GM12878 (cell line): ENCODE data around the gene C16orf74. TPM values are rescaled to one million over a fixed set of nuclear protein-coding genes. Genes with fewer than 3 reads are reported as not detected.

Experiments used
- ATAC-seq: fragments of 200-7000 bp; cut with Tn5 transposase; 3 replicates; pipeline ENCODE4 v1.9.1; 2020; ENCODE audit warnings: mild to moderate bottlenecking, moderate library complexity
- BruUV-seq: library from RNA; stranded (reverse); fragments of 400-500 nt; replicated peaks from 2 replicates; lab custom pipeline; 2021; lab: Mats Ljungman, UMichigan
- CTCF ChIA-PET: fragments of 300-600 bp; sonication (Branson Sonifier 250); formaldehyde crosslinking; extraction: SDS; loops from one replicate; lab custom pipeline; 2021; ENCODE audit warnings: inconsistent platforms; lab: Yijun Ruan, JAX
- POLR2A ChIA-PET: fragments of 350-600 bp; formaldehyde crosslinking; extraction: SDS; loops from one replicate; lab custom pipeline; 2021; ENCODE audit warnings: inconsistent platforms; lab: Charles Lee
- RAD21 ChIA-PET: fragments of 300-600 bp; sonication (Branson Sonifier 250); formaldehyde crosslinking; loops from one replicate; lab custom pipeline; 2023; ENCODE audit warnings: antibody characterized with exemption; ENCODE audit not compliant: unreplicated experiment; lab: Charles Lee
- SMC1A ChIA-PET: fragments of 300-600 bp; sonication (Branson Sonifier 250); formaldehyde crosslinking; loops from one replicate; lab custom pipeline; 2023; ENCODE audit not compliant: unreplicated experiment, uncharacterized antibody; lab: Charles Lee
- DNase-seq: peaks from one replicate; pipeline ENCODE4 v3.0.0-alpha.2; 2011; ENCODE audit warnings: low read depth, low spot score
- FAIRE-seq: peaks from 3 replicates; lab custom pipeline; 2011; peaks lifted over from hg19 to GRCh38; lab: Jason Lieb, UNC
- H2AFZ ChIP-seq: 2 replicates; pipeline ENCODE4 v1.6.0; 2011; ENCODE audit warnings: low read depth, low read length, control low read depth; ENCODE audit not compliant: control insufficient read depth
- H3K27ac ChIP-seq: 2 replicates; pipeline ENCODE4 v1.5.1; 2011; ENCODE audit warnings: control low read depth; ENCODE audit not compliant: control insufficient read depth, insufficient read depth
- H3K27me3 ChIP-seq, 2 experiments: replicated peaks in 1 of 2; 2 replicates each; pipeline versions ENCODE4 v1.6.0 to v1.6.1; 2011; ENCODE audit warnings: low read length in 1 of 2; ENCODE audit not compliant: control insufficient read depth in 2 of 2, insufficient read depth in 2 of 2
- H3K36me3 ChIP-seq, 2 experiments: 2 replicates each; pipeline ENCODE4 v1.5.1; 2011; ENCODE audit warnings: low read length in 1 of 2; ENCODE audit not compliant: control insufficient read depth in 2 of 2, insufficient read depth in 2 of 2
- H3K4me1 ChIP-seq: 2 replicates; pipeline ENCODE4 v1.6.1; 2011; ENCODE audit warnings: mild to moderate bottlenecking, low read length, moderate library complexity, mixed read lengths; ENCODE audit not compliant: control insufficient read depth, insufficient read depth
- H3K4me2 ChIP-seq: 2 replicates; pipeline ENCODE4 v1.6.0; 2011; ENCODE audit warnings: control low read depth; ENCODE audit not compliant: control insufficient read depth, insufficient read depth
- H3K4me3 ChIP-seq: fragments of 200-600 bp; sonication (generic); 2 replicates; pipeline ENCODE4 v1.5.1; 2016
- H3K79me2 ChIP-seq: 2 replicates; pipeline ENCODE4 v1.6.0; 2011; ENCODE audit warnings: low read length; ENCODE audit not compliant: control insufficient read depth, insufficient read depth
- H3K9ac ChIP-seq: 2 replicates; pipeline ENCODE4 v1.8.0; 2011; ENCODE audit warnings: low read length, control low read depth, mixed read lengths; ENCODE audit not compliant: control insufficient read depth, insufficient read depth
- H3K9me3 ChIP-seq: replicated peaks from 3 replicates; pipeline ENCODE4 v1.5.1; 2011; ENCODE audit warnings: mild to moderate bottlenecking, low read length; ENCODE audit not compliant: control insufficient read depth, insufficient read depth
- H4K20me1 ChIP-seq: 2 replicates; pipeline ENCODE4 v1.6.0; 2011; ENCODE audit not compliant: control insufficient read depth, insufficient read depth
- CUX1 ChIP-seq: IDR thresholded peaks from 2 replicates; pipeline ENCODE4 v1.6.1; 2012; ENCODE audit warnings: improper control_type of control experiment, low read depth, low read length; ENCODE audit not compliant: insufficient replicate concordance
- FOS ChIP-seq: IDR thresholded peaks from 3 replicates; pipeline ENCODE4 v1.6.1; 2011; ENCODE audit warnings: borderline replicate concordance; ENCODE audit not compliant: insufficient read length; ENCODE audit errors: extremely low read depth
- IKZF1 ChIP-seq: fragments of 450-650 bp; conservative IDR thresholded peaks from 2 replicates; pipeline ENCODE4 v1.6.1; 2017; ENCODE audit warnings: antibody characterized with exemption, mild to moderate bottlenecking
- LARP7 ChIP-seq: fragments of 450-650 bp; IDR thresholded peaks from 2 replicates; pipeline ENCODE4 v1.6.1; 2017; ENCODE audit warnings: mild to moderate bottlenecking
- MXI1 ChIP-seq: fragments of 150-350 bp; IDR thresholded peaks from 2 replicates; pipeline ENCODE4 v1.6.1; 2011; ENCODE audit warnings: low read depth, mild to moderate bottlenecking, inconsistent platforms, low read length, improper control_type of control experiment
- NFIC ChIP-seq: IDR thresholded peaks from 2 replicates; pipeline ENCODE4 v1.6.1; 2012; ENCODE audit warnings: low read depth, mild to moderate bottlenecking, inconsistent platforms, low read length, moderate library complexity
- NFXL1 ChIP-seq: fragments of 450-650 bp; IDR thresholded peaks from 2 replicates; pipeline ENCODE4 v1.6.1; 2017; ENCODE audit warnings: antibody characterized with exemption, mild to moderate bottlenecking, borderline replicate concordance
- RCOR1 ChIP-seq: conservative IDR thresholded peaks from 2 replicates; pipeline ENCODE4 v1.6.1; 2012; ENCODE audit warnings: low read depth, low read length, improper control_type of control experiment
- WRNIP1 ChIP-seq: IDR thresholded peaks from 2 replicates; pipeline ENCODE4 v1.6.1; 2011; ENCODE audit warnings: low read depth, low read length, improper control_type of control experiment, borderline replicate concordance
- YY1 ChIP-seq: IDR thresholded peaks from 2 replicates; pipeline ENCODE4 v1.6.1; 2011; ENCODE audit warnings: low read depth, mild to moderate bottlenecking, low read length
- WGBS: methylation state at CpG from one replicate; pipeline ENCODE4 v1.1.6; 2016; ENCODE audit warnings: low lambda C conversion rate; ENCODE audit not compliant: insufficient replicate concordance, insufficient coverage; ENCODE audit errors: missing lambda C conversion rate; 5-methylcytosine and 5-hydroxymethylcytosine counted together
- in situ Hi-C: fragments of 300-500 bp; cut with MboI; formaldehyde crosslinking; loops from 9 replicates; pipeline ENCODE4 v1.14.3; 2018; ENCODE audit warnings: mixed read lengths
- intact Hi-C: fragments of 100-400 bp; cut with micrococcal nuclease; formaldehyde crosslinking; loops from one replicate; pipeline ENCODE4 v1.14.2; 2022; ENCODE audit not compliant: unreplicated experiment
- polyA plus RNA-seq, 11 experiments: library from polyadenylated mRNA; depleted of rRNA in 4 of 11; unstranded in 6 of 11; stranded (reverse) in 5 of 11; fragments of >200 nt; fragmentation: Nextera tagmentation in 4 of 11; fragmentation: Illumina TruSeq in 1 of 11; extraction: Ambion mirVana in 4 of 11; extraction: Trizol in 1 of 11; gene quantifications; 1 replicate in 1 of 11; 2 replicates in 10 of 11; pipeline versions ENCODE4 v1.2.1 to v1.2.3, GENCODE V29; 2011 to 2016; ENCODE audit warnings: inconsistent platforms in 2 of 11, missing spikeins in 2 of 11, low read depth in 1 of 11
- total RNA-seq, 4 experiments: library from RNA; depleted of rRNA in 3 of 4; stranded (reverse); fragments of >200 nt in 3 of 4; fragmentation: Illumina TruSeq in 1 of 4; extraction: Trizol in 1 of 4; gene quantifications; 2 replicates each; pipeline versions ENCODE4 v1.2.1 to v1.2.3, GENCODE V29; 2013 to 2021

C16orf74 gene
- total and polyA plus RNA-seq, 10 of the 15 experiments (the other 5 are each of a cell fraction or from before 2014, with no cell fraction given), result 0.23 to 20.1 (median 6.8) TPM

DNA sequence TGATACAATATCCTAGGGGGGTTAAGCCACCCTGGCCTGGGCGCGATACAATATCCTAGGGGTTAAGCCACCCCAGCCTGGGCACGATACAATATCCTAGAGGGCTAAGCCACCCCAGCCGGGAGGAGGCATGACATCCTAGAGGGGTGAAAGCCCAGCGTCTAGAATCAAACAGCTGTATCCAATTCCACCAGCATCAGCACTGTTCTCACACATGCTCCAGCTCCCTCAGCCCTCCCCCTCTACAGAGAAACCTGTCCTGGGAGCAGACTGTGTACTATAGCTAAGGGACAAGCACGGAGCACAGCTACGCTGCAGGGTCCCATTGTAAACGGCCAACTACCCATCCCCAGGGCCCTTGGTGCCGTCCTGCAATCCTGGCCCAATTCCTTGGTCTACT is 68.4 kb downstream of the C16orf74 start:
- CTCF ChIA-PET, result interaction anchor here (1.3 to 5.6 kb wide), 5 partner anchors 10 to 66 kb away, joined by 3 to 31 read pairs (median 18); no protein-coding TSS in a partner anchor
- Histone ChIP-seq H4K20me1 (no peaks in the 10 kb centered on the region), H3K9ac (no peak overlapping the region), H3K9me3 (no peaks in the 10 kb centered on the region), H3K36me3 (peaks cover 18 to 24% of the 10 kb centered on the region in 2 experiments; a peak in 3 of 4 replicates), H3K4me3 (no peak overlapping the region), H3K27ac (no peak overlapping the region), H3K79me2 (peaks cover 25% of the 10 kb centered on the region), H2AFZ (no peak overlapping the region), H3K4me2 (no peak overlapping the region), H3K4me1 (peaks cover 24% of the 10 kb centered on the region), H3K27me3 (no peaks in the 10 kb centered on the region)
- FAIRE-seq (no peak), DNase-seq (no peak), ATAC-seq (no peak)
- RAD21 ChIA-PET, result interaction anchor here (0.8 to 1.3 kb wide), 2 partner anchors 22 to 235 kb away, joined by 3 read pairs; no protein-coding TSS in a partner anchor
- BruUV-seq, result no TSS peak
- intact Hi-C loops (no loop called here), in situ Hi-C loops (no loop called here)
- TF ChIP-seq NFIC (no peak), MXI1 (no peak), LARP7 (no peak), IKZF1 (no peak), RCOR1 (no peak), WRNIP1 (no peak), YY1 (no peak), FOS (no peak), CUX1 (no peak), NFXL1 (no peak)
- SMC1A ChIA-PET, result interaction anchor here (1.4 to 1.6 kb wide), 2 partner anchors 9 to 35 kb away, joined by 4 to 5 read pairs; no protein-coding TSS in a partner anchor
- POLR2A ChIA-PET, result interaction anchor here (1.2 kb wide), 1 partner anchor 63 kb away, joined by 3 read pairs; no protein-coding TSS in a partner anchor
- WGBS, result 89% methylated on average over 9 of the region's 9 CpGs
